HepG2 (cell line): Measurements from ENCODE around the gene SLC39A8. TPM values are rescaled to one million over a fixed set of nuclear protein-coding genes. Genes with fewer than 3 reads are reported as not detected.
A peak's percentile ranks its signal among the peaks of the same experiment; 100 is the strongest.

Source experiments
- ATAC-seq: fragments of 200-7000 bp; cut with Tn5 transposase; 3 replicates; pipeline ENCODE4 v1.9.1; 2020; ENCODE audit warnings: mild to moderate bottlenecking, moderate library complexity
- BruUV-seq: library from RNA; stranded (reverse); fragments of 400-500 nt; replicated peaks from 2 replicates; lab custom pipeline; 2021; lab: Mats Ljungman, UMichigan
- CTCF ChIA-PET: fragments of 300-600 bp; formaldehyde crosslinking; extraction: SDS; loops from one replicate; lab custom pipeline; 2021; ENCODE audit warnings: low total read pairs, inconsistent platforms, low intra/inter-chr PET ratio; lab: Yijun Ruan, JAX
- POLR2A ChIA-PET: fragments of 350-600 bp; sonication (Branson Sonifier 250); formaldehyde crosslinking; loops from one replicate; lab custom pipeline; 2020; ENCODE audit warnings: antibody characterized with exemption, inconsistent platforms; lab: Yijun Ruan, JAX
- DNase-seq: peaks from one replicate; pipeline ENCODE4 v3.0.0-alpha.2; 2015; ENCODE audit warnings: low spot score
- FAIRE-seq: peaks from 3 replicates; lab custom pipeline; 2011; peaks lifted over from hg19 to GRCh38; lab: Jason Lieb, UNC
- H2AFZ ChIP-seq: one replicate; pipeline ENCODE4 v1.6.1; 2011; ENCODE audit warnings: low read length, inconsistent platforms
- H3K27ac ChIP-seq: fragments of 300-600 bp; 3 replicates; pipeline ENCODE4 v1.8.0; 2011; ENCODE audit warnings: mixed run types, mild to moderate bottlenecking, mixed read lengths, low read length, inconsistent platforms; ENCODE audit not compliant: insufficient read depth; ENCODE audit errors: extremely low read length
- H3K27me3 ChIP-seq, 2 experiments: fragments of 200-600 bp in 1 of 2; 2 replicates in 1 of 2; 3 replicates in 1 of 2; pipeline versions ENCODE4 v1.6.0 to v1.8.0; 2011; ENCODE audit warnings: low read length in 2 of 2, mild to moderate bottlenecking in 2 of 2, moderate library complexity in 2 of 2, inconsistent platforms in 1 of 2; ENCODE audit not compliant: insufficient read depth in 2 of 2, control insufficient read depth in 1 of 2
- H3K36me3 ChIP-seq, 2 experiments: fragments of 200-600 bp in 1 of 2; replicated peaks in 1 of 2; 2 replicates in 1 of 2; 3 replicates in 1 of 2; pipeline versions ENCODE4 v1.5.1 to v1.8.0; 2011; ENCODE audit warnings: low read length in 2 of 2, inconsistent platforms in 1 of 2; ENCODE audit not compliant: insufficient read depth in 2 of 2, control insufficient read depth in 1 of 2
- H3K4me1 ChIP-seq: 2 replicates; pipeline ENCODE4 v1.5.1; 2012; ENCODE audit warnings: low read length, inconsistent platforms; ENCODE audit not compliant: insufficient read depth
- H3K4me2 ChIP-seq: 2 replicates; pipeline ENCODE4 v1.6.0; 2011; ENCODE audit warnings: low read depth, low read length, inconsistent platforms
- H3K4me3 ChIP-seq, 3 experiments: fragments of 200-600 bp in 1 of 3; sonication (generic), shearing (Covaris generic) in 1 of 3; replicated peaks in 1 of 3; 2 replicates each; pipeline ENCODE4 v1.5.1; 2011 to 2016; ENCODE audit warnings: low read length in 3 of 3, inconsistent platforms in 2 of 3, low read depth in 2 of 3, mild to moderate bottlenecking in 2 of 3, control low read depth in 1 of 3, mixed read lengths in 1 of 3; ENCODE audit not compliant: insufficient read depth in 1 of 3
- H3K79me2 ChIP-seq: one replicate; pipeline ENCODE4 v1.6.1; 2011; ENCODE audit warnings: low read length, inconsistent platforms; ENCODE audit not compliant: insufficient read depth
- H3K9ac ChIP-seq: 2 replicates; pipeline ENCODE4 v1.6.0; 2011; ENCODE audit warnings: mild to moderate bottlenecking, low read depth, low read length, inconsistent platforms; ENCODE audit not compliant: insufficient read depth
- H3K9me3 ChIP-seq: 2 replicates; pipeline ENCODE4 v1.5.1; 2012; ENCODE audit warnings: mild to moderate bottlenecking, low read length
- H4K20me1 ChIP-seq: 2 replicates; pipeline ENCODE4 v1.6.0; 2011; ENCODE audit warnings: inconsistent platforms, mild to moderate bottlenecking, low read length, moderate library complexity; ENCODE audit not compliant: insufficient read depth
- AKNA ChIP-seq: sonication (generic); formaldehyde crosslinking; IDR thresholded peaks from 2 replicates; pipeline ENCODE4 v1.4.0; 2020; ENCODE audit warnings: missing genetic modification reagents, borderline replicate concordance
- CCAR2 ChIP-seq: fragments of 200-400 bp; formaldehyde crosslinking; optimal IDR thresholded peaks from 2 replicates; pipeline ENCODE3; 2018; ENCODE audit warnings: low read depth, mild to moderate bottlenecking, low read length, moderate library complexity
- CTCF ChIP-seq: sonication (generic); formaldehyde crosslinking; IDR thresholded peaks from 2 replicates; pipeline ENCODE4 v1.5.0; 2020; ENCODE audit warnings: mild to moderate bottlenecking, missing genetic modification reagents, moderate library complexity
- FOSL2 ChIP-seq: sonication (generic); formaldehyde crosslinking; IDR thresholded peaks from 2 replicates; pipeline ENCODE4 v1.4.0; 2020; ENCODE audit warnings: missing genetic modification reagents
- JUNB ChIP-seq: sonication (generic); formaldehyde crosslinking; IDR thresholded peaks from 2 replicates; pipeline ENCODE4 v1.8.0; 2022; ENCODE audit warnings: missing genetic modification reagents, mild to moderate bottlenecking, borderline replicate concordance
- PHF20 ChIP-seq: sonication (generic); formaldehyde crosslinking; IDR thresholded peaks from 2 replicates; pipeline ENCODE4 v1.5.0; 2020; ENCODE audit warnings: mild to moderate bottlenecking, missing genetic modification reagents
- SMC3 ChIP-seq: IDR thresholded peaks from 2 replicates; pipeline ENCODE4 v1.6.1; 2011; ENCODE audit warnings: low read length, improper control_type of control experiment
- STAG1 ChIP-seq: sonication (generic); formaldehyde crosslinking; IDR thresholded peaks from 2 replicates; pipeline ENCODE4 v1.4.0; 2020; ENCODE audit warnings: missing genetic modification reagents
- ZNF136 ChIP-seq: sonication (generic); formaldehyde crosslinking; IDR thresholded peaks from 2 replicates; pipeline ENCODE4 v1.8.1; 2022; ENCODE audit warnings: low read depth, mild to moderate bottlenecking, moderate library complexity, missing genetic modification reagents
- ZNF33A ChIP-seq: sonication (generic); formaldehyde crosslinking; IDR thresholded peaks from 2 replicates; pipeline ENCODE4 v1.5.1; 2020; ENCODE audit warnings: missing genetic modification reagents, mild to moderate bottlenecking, moderate library complexity, borderline replicate concordance
- WGBS: methylation state at CpG from one replicate; pipeline ENCODE4 v1.1.6; 2017; ENCODE audit warnings: low lambda C conversion rate; 5-methylcytosine and 5-hydroxymethylcytosine counted together
- in situ Hi-C: cut with HindIII; loops from 2 replicates; pipeline ENCODE4 v1.10.0; 2017; ENCODE audit warnings: low pct_unique_long_range_greater_than_20kb; ENCODE audit not compliant: extremely low pct_ligation_motif_present
- intact Hi-C: fragments of 100-400 bp; cut with micrococcal nuclease; formaldehyde crosslinking; loops from one replicate; pipeline ENCODE4 v1.10.0; 2022; ENCODE audit not compliant: unreplicated experiment
- polyA plus RNA-seq, 8 experiments: library from polyadenylated mRNA; depleted of rRNA in 3 of 8; stranded (reverse) in 7 of 8; unstranded in 1 of 8; fragments of >200 nt; fragmentation: Illumina TruSeq in 4 of 8; extraction: Trizol in 4 of 8; gene quantifications; 2 replicates each; pipeline versions ENCODE4 v1.2.1 to v1.2.3, GENCODE V29; 2011 to 2016; ENCODE audit warnings: low read depth in 4 of 8, missing spikeins in 1 of 8, mixed read lengths in 1 of 8; ENCODE audit not compliant: insufficient read depth in 1 of 8
- total RNA-seq, 5 experiments: library from RNA; depleted of rRNA; stranded (reverse); fragments of >200 nt; fragmentation: Illumina TruSeq; extraction: Trizol; gene quantifications; 2 replicates each; pipeline ENCODE4 v1.2.3, GENCODE V29; 2016; ENCODE audit warnings: low read depth in 1 of 5

Gene SLC39A8
- total and polyA plus RNA-seq, 2 of the 13 experiments (the other 11 are each of a cell fraction or from before 2014, with no cell fraction given), result 0.22 to 0.38 TPM

- Histone ChIP-seq H4K20me1 (no peaks in the 10 kb centered on the region), H3K27me3 (no peaks in the 10 kb centered on the region), H3K27ac (no peak overlapping the region), H3K4me2 (no peak overlapping the region), H3K36me3 (no peaks in the 10 kb centered on the region)
- POLR2A ChIA-PET, result no interaction called here
- DNase-seq, result no peak
- intact Hi-C loops, result no loop called here
- no peak for ATAC-seq
- TF ChIP-seq PHF20 (CRISPR knock-in tag) (no peak), JUNB (CRISPR knock-in tag) (no peak), CCAR2 (no peak)
- TF ChIP-seq, all 625 proteins: peak for 0
- Histone ChIP-seq H3K4me1 (no peaks in the 10 kb centered on the region), H3K9ac (no peak overlapping the region), H2AFZ (no peak overlapping the region), H3K79me2 (no peaks in the 10 kb centered on the region), H3K9me3 (no peaks in the 10 kb centered on the region), H3K4me3 (no peak overlapping the region)
- FAIRE-seq, result no peak
- in situ Hi-C loops, result no loop called here
- BruUV-seq, result no TSS peak
- WGBS, result 3% methylated on average over 1 of the region's 1 CpG
- CTCF ChIA-PET, result no interaction called here
Measured at GRCh38 chr4:102301167-102301566, 44.1 kb downstream of the SLC39A8 start.

- TF ChIP-seq ZNF33A (CRISPR knock-in tag), result no peak
- TF ChIP-seq ZNF136 (CRISPR knock-in tag), result no peak
- peak; percentile 43 for TF ChIP-seq STAG1 (CRISPR knock-in tag)
- peak; percentile 54 for TF ChIP-seq CTCF
- TF ChIP-seq AKNA, result no peak
- TF ChIP-seq SMC3, result peak; percentile 8; the same call in 1 of the 2 replicates
- no peak for TF ChIP-seq FOSL2
- TF ChIP-seq, all 625 proteins: peak for 3
- DNase-seq, result peak; percentile 21
- Histone ChIP-seq H2AFZ (no peak overlapping the region), H3K4me3 (no peak overlapping the region), H3K9me3 (no peaks in the 10 kb centered on the region), H3K4me2 (no peak overlapping the region), H3K79me2 (no peaks in the 10 kb centered on the region), H3K4me1 (no peaks in the 10 kb centered on the region), H3K27me3 (no peaks in the 10 kb centered on the region), H4K20me1 (no peaks in the 10 kb centered on the region), H3K27ac (no peak overlapping the region), H3K36me3 (no peaks in the 10 kb centered on the region), H3K9ac (no peak overlapping the region)
- 0% methylated on average over 4 of the region's 4 CpGs for WGBS
- no TSS peak for BruUV-seq
- peak; percentile 89 for ATAC-seq
- peak; percentile 68 for FAIRE-seq
- intact Hi-C loops, result no loop called here
- in situ Hi-C loops, result no loop called here
- ChIA-PET CTCF (no interaction called here), POLR2A (no interaction called here)
Measured at GRCh38 chr4:102299354-102300107, 45.8 kb downstream of the SLC39A8 start.
